ENCODE measurements around the gene CRP. TPM values are rescaled to one million over a fixed set of nuclear protein-coding genes. Genes with fewer than 3 reads are reported as not detected.

Gene CRP
- total and polyA plus RNA-seq, 7 experiments from 2014 or later, result not detected

- Mint-ChIP-seq H3K27me3 (peaks cover 0 to 12% (median 1%) of the 10 kb centered on the region in 5 donors), H3K4me3 (no peak overlapping the region), H3K36me3 (no peaks in the 10 kb centered on the region), H3K9me3 (peaks cover 0 to 1% (median 0%) of the 10 kb centered on the region in 11 donors), H3K27ac (no peak overlapping the region), H3K4me1 (peaks cover 0 to 3% (median 0%) of the 10 kb centered on the region in 7 donors)
- DNase-seq, result no peak
- ChIA-PET POLR2A (no interaction called here), CTCF (no interaction called here)
- no peak for ATAC-seq
- Histone ChIP-seq H3K4me1 (ENCODE audit: control insufficient read depth in 2 of 2, insufficient read depth in 2 of 2, low read length in 2 of 2) (no peaks in the 10 kb centered on the region), H3K4me3 (ENCODE audit: low read length) (no peak overlapping the region), H3K27me3 (ENCODE audit: control insufficient read depth in 2 of 2, insufficient read depth in 2 of 2, low read length in 2 of 2) (no peaks in the 10 kb centered on the region), H3K36me3 (ENCODE audit: control insufficient read depth in 2 of 3, insufficient read depth in 3 of 3, low read length in 3 of 3) (no peaks in the 10 kb centered on the region), H3K27ac (ENCODE audit: low read depth, low read length) (no peak overlapping the region), H3K9me3 (ENCODE audit: control insufficient read depth in 2 of 3, low read length in 3 of 3) (no peaks in the 10 kb centered on the region)
- intact Hi-C loops (cut with micrococcal nuclease), result no loop called here
Observed at GRCh38 chr1:159704481-159704880, 9.9 kb downstream of the CRP start.

- Mint-ChIP-seq H3K36me3 (no peaks in the 10 kb centered on the region), H3K4me3 (no peak overlapping the region), H3K27me3 (peaks cover 2 to 17% (median 7%) of the 10 kb centered on the region in 5 donors), H3K9me3 (peaks cover 0 to under 1% (median 0%) of the 10 kb centered on the region in 11 donors), H3K4me1 (peaks cover 0 to 3% (median 0%) of the 10 kb centered on the region in 7 donors), H3K27ac (no peak overlapping the region)
- Histone ChIP-seq H3K27ac (ENCODE audit: low read depth, low read length) (no peak overlapping the region), H3K36me3 (ENCODE audit: control insufficient read depth in 2 of 3, insufficient read depth in 3 of 3, low read length in 3 of 3) (no peaks in the 10 kb centered on the region), H3K9me3 (ENCODE audit: control insufficient read depth in 2 of 3, low read length in 3 of 3) (no peaks in the 10 kb centered on the region), H3K27me3 (ENCODE audit: control insufficient read depth in 2 of 2, insufficient read depth in 2 of 2, low read length in 2 of 2) (no peaks in the 10 kb centered on the region), H3K4me3 (ENCODE audit: low read length) (no peak overlapping the region), H3K4me1 (ENCODE audit: control insufficient read depth in 2 of 2, insufficient read depth in 2 of 2, low read length in 2 of 2) (no peaks in the 10 kb centered on the region)
- ATAC-seq (no peak), DNase-seq (no peak)
- intact Hi-C loops (cut with micrococcal nuclease), result no loop called here
- ChIA-PET CTCF (no interaction called here), POLR2A (no interaction called here)
Observed at GRCh38 chr1:159700312-159700711, 14.1 kb downstream of the CRP start.

- peaks cover 0 to 2% (median 0%) of the 10 kb centered on the region in 11 donors for H3K9me3 Mint-ChIP-seq
- CTCF ChIA-PET, result no interaction called here
- DNase-seq (no peak), ATAC-seq (no peak)
- no peaks in the 10 kb centered on the region for H3K9me3 ChIP-seq (ENCODE audit: control insufficient read depth in 2 of 3, low read length in 3 of 3)
- H3K27ac Mint-ChIP-seq, result no peak overlapping the region
- H3K27me3 ChIP-seq (ENCODE audit: control insufficient read depth in 2 of 2, insufficient read depth in 2 of 2, low read length in 2 of 2), result no peaks in the 10 kb centered on the region
- H3K36me3 ChIP-seq (ENCODE audit: control insufficient read depth in 2 of 3, insufficient read depth in 3 of 3, low read length in 3 of 3), result no peaks in the 10 kb centered on the region
- no peak overlapping the region for H3K4me3 ChIP-seq (ENCODE audit: low read length)
- peaks cover 5 to 22% (median 10%) of the 10 kb centered on the region in 5 donors for H3K27me3 Mint-ChIP-seq
- POLR2A ChIA-PET, result no interaction called here
- no peak overlapping the region for H3K4me3 Mint-ChIP-seq
- H3K36me3 Mint-ChIP-seq, result no peaks in the 10 kb centered on the region
- intact Hi-C loops (cut with micrococcal nuclease), result no loop called here
- peaks cover 0 to 3% (median 0%) of the 10 kb centered on the region in 7 donors for H3K4me1 Mint-ChIP-seq
- H3K4me1 ChIP-seq (ENCODE audit: control insufficient read depth in 2 of 2, insufficient read depth in 2 of 2, low read length in 2 of 2), result no peaks in the 10 kb centered on the region
- H3K27ac ChIP-seq (ENCODE audit: low read depth, low read length), result no peak overlapping the region
Observed at GRCh38 chr1:159699653-159700052, 14.7 kb downstream of the CRP start.

GRCh38 chr1:159699246-159699645 is 15.1 kb downstream of the CRP start:
- peaks cover 0 to 2% (median 0%) of the 10 kb centered on the region in 11 donors for H3K9me3 Mint-ChIP-seq

GRCh38 chr1:159687511-159687910 is 26.9 kb downstream of the CRP start:
- intact Hi-C loops (cut with micrococcal nuclease), result no loop called here
- H3K27ac ChIP-seq (ENCODE audit: low read depth, low read length), result no peak overlapping the region
- H3K27me3 Mint-ChIP-seq, result peaks cover 29 to 37% (median 34%) of the 10 kb centered on the region in 5 donors
- no peaks in the 10 kb centered on the region for H3K36me3 ChIP-seq (ENCODE audit: control insufficient read depth in 2 of 3, insufficient read depth in 3 of 3, low read length in 3 of 3)
- H3K9me3 Mint-ChIP-seq, result no peaks in the 10 kb centered on the region
- H3K4me3 Mint-ChIP-seq, result no peak overlapping the region
- DNase-seq, result no peak
- H3K4me1 Mint-ChIP-seq, result no peaks in the 10 kb centered on the region
- H3K27me3 ChIP-seq (ENCODE audit: control insufficient read depth in 2 of 2, insufficient read depth in 2 of 2, low read length in 2 of 2), result no peaks in the 10 kb centered on the region
- ChIA-PET POLR2A (no interaction called here), CTCF (no interaction called here)
- H3K36me3 Mint-ChIP-seq, result no peaks in the 10 kb centered on the region
- H3K4me3 ChIP-seq (ENCODE audit: low read length), result no peak overlapping the region
- no peaks in the 10 kb centered on the region for H3K4me1 ChIP-seq (ENCODE audit: control insufficient read depth in 2 of 2, insufficient read depth in 2 of 2, low read length in 2 of 2)
- H3K27ac Mint-ChIP-seq, result no peak overlapping the region
- H3K9me3 ChIP-seq (ENCODE audit: control insufficient read depth in 2 of 3, low read length in 3 of 3), result no peaks in the 10 kb centered on the region
- no peak for ATAC-seq

More at GRCh38 chr1:159699246-159699645, 15.1 kb downstream of the CRP start:
- Mint-ChIP-seq H3K4me1 (peaks cover 0 to 3% (median 0%) of the 10 kb centered on the region in 7 donors), H3K36me3 (no peaks in the 10 kb centered on the region), H3K27ac (no peak overlapping the region), H3K27me3 (peaks cover 5 to 19% (median 10%) of the 10 kb centered on the region in 5 donors), H3K4me3 (no peak overlapping the region)
- no peak overlapping the region for H3K4me3 ChIP-seq (ENCODE audit: low read length)
- no peaks in the 10 kb centered on the region for H3K4me1 ChIP-seq (ENCODE audit: control insufficient read depth in 2 of 2, insufficient read depth in 2 of 2, low read length in 2 of 2)
- intact Hi-C loops (cut with micrococcal nuclease), result no loop called here
- ChIA-PET POLR2A (no interaction called here), CTCF (no interaction called here)
- H3K27me3 ChIP-seq (ENCODE audit: control insufficient read depth in 2 of 2, insufficient read depth in 2 of 2, low read length in 2 of 2), result no peaks in the 10 kb centered on the region
- H3K36me3 ChIP-seq (ENCODE audit: control insufficient read depth in 2 of 3, insufficient read depth in 3 of 3, low read length in 3 of 3), result no peaks in the 10 kb centered on the region
- H3K9me3 ChIP-seq (ENCODE audit: control insufficient read depth in 2 of 3, low read length in 3 of 3), result no peaks in the 10 kb centered on the region
- no peak for DNase-seq
- no peak overlapping the region for H3K27ac ChIP-seq (ENCODE audit: low read depth, low read length)
- no peak for ATAC-seq

GRCh38 chr1:159686599-159687299 is 27.6 kb downstream of the CRP start:
- H3K36me3 ChIP-seq (ENCODE audit: control insufficient read depth in 2 of 3, insufficient read depth in 3 of 3, low read length in 3 of 3), result no peaks in the 10 kb centered on the region
- no peak overlapping the region for H3K27ac Mint-ChIP-seq
- no peaks in the 10 kb centered on the region for H3K27me3 ChIP-seq (ENCODE audit: control insufficient read depth in 2 of 2, insufficient read depth in 2 of 2, low read length in 2 of 2)
- H3K27me3 Mint-ChIP-seq, result peaks cover 26 to 32% (median 30%) of the 10 kb centered on the region in 5 donors
- DNase-seq (no peak), ATAC-seq (no peak)
- no peaks in the 10 kb centered on the region for H3K4me1 Mint-ChIP-seq
- H3K9me3 ChIP-seq (ENCODE audit: control insufficient read depth in 2 of 3, low read length in 3 of 3), result no peaks in the 10 kb centered on the region
- intact Hi-C loops (cut with micrococcal nuclease), result no loop called here
- ChIA-PET CTCF (no interaction called here), POLR2A (no interaction called here)
- H3K36me3 Mint-ChIP-seq, result no peaks in the 10 kb centered on the region
- no peaks in the 10 kb centered on the region for H3K9me3 Mint-ChIP-seq
- no peak overlapping the region for H3K27ac ChIP-seq (ENCODE audit: low read depth, low read length)
- no peak overlapping the region for H3K4me3 Mint-ChIP-seq
- H3K4me1 ChIP-seq (ENCODE audit: control insufficient read depth in 2 of 2, insufficient read depth in 2 of 2, low read length in 2 of 2), result no peaks in the 10 kb centered on the region
- H3K4me3 ChIP-seq (ENCODE audit: low read length), result no peak overlapping the region

GRCh38 chr1:159678939-159679338 is 35.5 kb downstream of the CRP start:
- DNase-seq (no peak), ATAC-seq (no peak)
- no peak overlapping the region for H3K27ac ChIP-seq (ENCODE audit: low read depth, low read length)
- Mint-ChIP-seq H3K36me3 (no peaks in the 10 kb centered on the region), H3K27ac (no peak overlapping the region), H3K27me3 (peaks cover 8 to 29% (median 18%) of the 10 kb centered on the region in 5 donors), H3K9me3 (no peaks in the 10 kb centered on the region), H3K4me3 (no peak overlapping the region), H3K4me1 (no peaks in the 10 kb centered on the region)
- CTCF ChIA-PET, result no interaction called here
- no peaks in the 10 kb centered on the region for H3K4me1 ChIP-seq (ENCODE audit: control insufficient read depth in 2 of 2, insufficient read depth in 2 of 2, low read length in 2 of 2)
- H3K36me3 ChIP-seq (ENCODE audit: control insufficient read depth in 2 of 3, insufficient read depth in 3 of 3, low read length in 3 of 3), result no peaks in the 10 kb centered on the region
- H3K4me3 ChIP-seq (ENCODE audit: low read length), result no peak overlapping the region
- POLR2A ChIA-PET, result no interaction called here
- H3K9me3 ChIP-seq (ENCODE audit: control insufficient read depth in 2 of 3, low read length in 3 of 3), result no peaks in the 10 kb centered on the region
- intact Hi-C loops (cut with micrococcal nuclease), result no loop called here
- H3K27me3 ChIP-seq (ENCODE audit: control insufficient read depth in 2 of 2, insufficient read depth in 2 of 2, low read length in 2 of 2), result no peaks in the 10 kb centered on the region

Data from naive thymus-derived CD4-positive, alpha-beta T cell (primary cell).